ENCODE results near the gene ACSL3.
"Not testable (repeated sequence)": the region's sequence is repeated elsewhere in the genome, so short reads cannot be mapped to it uniquely, and the experiment has no call there.

ACSL3 gene

GRCh38 chr2:222978850-222979249 lies 118.0 kb downstream of the ACSL3 start:
- DNase-seq (ENCODE audit: low spot score) = no peak

DNA sequence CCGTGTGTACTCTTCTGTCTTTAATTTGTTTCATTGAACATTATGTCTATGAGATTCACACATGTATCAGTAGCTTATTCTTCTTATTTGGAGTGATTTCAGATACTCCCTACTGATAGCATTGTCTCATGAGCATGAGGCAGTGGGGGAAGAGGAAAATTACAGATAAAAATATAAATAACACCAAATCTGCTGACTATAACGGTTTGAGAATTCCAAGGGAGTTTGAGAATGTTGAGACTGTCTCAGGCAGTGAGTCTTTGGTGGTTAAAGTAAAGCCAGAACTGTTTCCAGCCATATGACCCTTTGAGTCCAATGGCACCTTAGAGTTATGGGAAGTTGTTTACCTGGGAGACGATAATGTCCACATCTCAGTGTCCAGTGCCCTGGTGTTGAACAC lies 118.6 kb downstream of the ACSL3 start:
- DNase-seq (ENCODE audit: low spot score) = no peak

DNA sequence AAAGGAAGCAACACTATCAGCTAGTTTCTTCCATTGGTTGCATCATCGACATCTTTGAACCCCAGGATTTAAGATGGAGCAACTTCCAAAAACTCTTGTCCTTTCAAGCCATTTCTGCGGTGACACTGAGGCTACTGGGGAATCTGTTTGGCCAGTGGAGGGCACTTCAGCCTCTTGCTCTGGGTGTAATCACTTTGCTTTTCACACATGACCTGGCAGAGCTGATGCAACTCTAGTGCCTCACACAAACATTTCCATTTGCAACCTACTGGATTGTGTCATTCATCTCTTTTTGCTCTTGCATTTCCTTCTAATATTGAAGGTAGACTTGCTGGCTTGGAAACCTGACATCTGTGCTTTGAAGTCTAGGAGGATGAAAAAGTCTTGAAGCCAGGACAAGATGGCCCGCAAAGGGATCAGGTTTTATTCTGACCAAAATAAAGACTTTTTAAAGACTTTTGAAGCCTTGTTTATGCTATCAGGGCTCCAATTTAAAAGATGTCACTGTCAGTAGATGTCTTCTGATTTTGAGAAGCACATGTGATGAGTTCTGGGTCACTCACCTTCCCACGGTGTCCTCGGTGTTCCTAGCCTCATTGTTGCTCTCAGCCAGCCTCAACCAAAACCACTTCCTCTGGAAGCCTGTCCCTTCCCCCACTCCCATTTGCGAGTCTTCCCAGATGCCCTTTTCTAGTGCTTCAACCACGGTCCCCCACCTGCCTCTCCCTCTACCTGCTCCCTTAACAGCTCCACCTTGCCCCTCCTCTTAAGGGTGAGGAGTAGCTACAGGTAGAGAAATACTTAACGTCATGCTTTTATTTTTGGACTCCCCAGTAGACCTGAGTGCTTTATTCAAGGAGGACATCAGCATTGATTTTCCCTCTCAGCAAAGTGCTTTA lies 121.4 kb downstream of the ACSL3 start:
- no peak for DNase-seq (ENCODE audit: low spot score)

DNA sequence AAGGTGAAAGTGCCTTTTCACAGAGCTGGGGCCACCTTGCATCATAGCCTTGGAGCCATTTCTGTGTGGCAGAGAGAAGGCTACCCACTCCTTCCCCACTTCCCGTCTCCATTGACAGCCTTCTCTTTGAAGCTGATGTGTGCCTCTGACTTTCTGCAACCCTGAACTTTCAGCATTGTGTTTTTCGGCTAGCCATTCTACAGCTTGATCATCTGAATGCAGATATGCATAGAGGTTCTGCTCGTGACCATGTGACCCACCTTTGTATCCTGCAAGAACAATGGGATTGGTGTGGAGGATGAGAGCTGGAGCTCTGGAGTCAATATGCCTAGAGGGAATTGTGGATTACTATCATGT lies 122.1 kb downstream of the ACSL3 start:
- no peak for DNase-seq (ENCODE audit: low spot score)

DNA sequence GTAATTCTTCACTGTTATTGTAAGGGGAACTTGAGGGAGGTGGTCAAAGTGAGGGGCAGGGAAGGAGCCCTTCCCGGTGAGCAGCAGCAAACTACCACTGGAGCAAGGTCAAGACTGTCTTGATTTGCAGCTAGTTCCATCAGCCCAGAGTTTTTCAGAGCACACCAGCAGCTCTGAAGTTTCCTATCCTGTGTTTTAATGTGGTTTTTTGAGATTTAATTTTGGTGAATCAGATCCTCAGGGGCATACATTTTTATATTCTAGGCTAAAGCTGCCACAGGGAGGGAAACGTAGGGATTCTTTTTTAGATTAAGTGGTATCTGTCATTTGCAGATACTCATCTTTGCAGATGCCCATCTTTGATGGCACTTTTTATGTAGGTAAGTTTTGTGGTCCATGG lies 124.1 kb downstream of the ACSL3 start:
- DNase-seq (ENCODE audit: low spot score) = no peak

DNA sequence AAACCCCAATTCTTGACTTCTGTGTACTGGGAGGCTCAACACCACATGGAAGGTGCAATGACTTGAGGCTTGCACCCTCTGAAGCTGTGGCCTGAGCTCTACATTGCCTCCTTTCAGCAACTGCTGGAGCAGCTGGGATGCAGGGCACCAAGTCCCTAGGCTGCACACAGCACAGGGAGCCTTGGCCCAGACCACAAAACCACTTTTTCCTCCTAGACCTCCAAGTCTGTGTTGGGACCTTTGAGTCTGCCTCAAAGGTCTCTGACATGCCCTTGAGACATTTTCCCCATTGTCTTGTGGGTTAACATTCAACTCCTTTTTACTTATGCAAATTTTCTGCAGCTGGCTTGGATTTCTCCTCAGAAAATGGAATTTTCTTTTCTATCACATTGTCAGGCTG lies 128.6 kb downstream of the ACSL3 start:
- no peak for DNase-seq (ENCODE audit: low spot score)

DNA sequence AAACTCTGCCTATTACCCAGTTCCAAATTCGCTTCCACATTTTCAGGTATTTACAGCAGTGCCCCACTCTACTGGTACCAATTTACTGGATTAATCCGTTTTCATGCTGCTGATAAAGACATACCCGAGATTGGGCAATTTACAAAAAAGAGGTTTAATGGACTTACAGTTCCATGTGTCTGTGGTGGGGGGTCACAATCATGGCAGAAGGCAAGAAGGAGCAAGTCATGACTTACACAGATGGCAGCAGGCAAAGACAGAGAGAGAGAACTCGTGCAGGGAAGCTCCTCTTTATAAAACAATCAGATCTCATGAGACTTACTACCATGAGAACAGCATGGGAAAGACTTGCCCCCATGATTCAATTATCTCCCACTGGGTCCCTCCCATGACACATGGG lies 129.4 kb downstream of the ACSL3 start:
- not testable (repeated sequence) for DNase-seq (ENCODE audit: low spot score)

DNA sequence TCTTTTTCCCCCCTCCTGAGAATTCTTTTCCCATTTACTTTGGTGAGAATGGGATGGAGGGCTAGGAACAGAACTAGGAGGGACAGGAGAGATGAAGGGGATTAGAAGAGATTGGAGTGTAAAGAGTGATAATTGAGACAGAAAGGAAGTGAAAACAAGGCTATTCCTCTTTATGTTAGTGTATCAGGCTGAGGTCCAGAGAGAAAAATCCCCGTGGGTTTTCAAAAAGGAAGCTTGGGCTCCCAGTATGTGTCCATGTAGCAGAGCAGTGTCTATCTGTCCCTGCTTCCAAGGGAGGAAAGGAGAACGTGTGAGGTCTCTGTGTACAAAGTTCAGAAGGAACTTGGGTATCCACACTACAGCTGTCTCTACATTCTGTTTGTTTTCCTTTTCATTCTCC lies 131.3 kb downstream of the ACSL3 start:
- DNase-seq (ENCODE audit: low spot score) = no peak
